ENCODE measurements around the gene SLC32A1. TPM values are rescaled to one million over a fixed set of nuclear protein-coding genes. Genes with fewer than 3 reads are reported as not detected.

Gene SLC32A1
- total and polyA plus RNA-seq, 2 experiments from 2014 or later = not detected

DNA sequence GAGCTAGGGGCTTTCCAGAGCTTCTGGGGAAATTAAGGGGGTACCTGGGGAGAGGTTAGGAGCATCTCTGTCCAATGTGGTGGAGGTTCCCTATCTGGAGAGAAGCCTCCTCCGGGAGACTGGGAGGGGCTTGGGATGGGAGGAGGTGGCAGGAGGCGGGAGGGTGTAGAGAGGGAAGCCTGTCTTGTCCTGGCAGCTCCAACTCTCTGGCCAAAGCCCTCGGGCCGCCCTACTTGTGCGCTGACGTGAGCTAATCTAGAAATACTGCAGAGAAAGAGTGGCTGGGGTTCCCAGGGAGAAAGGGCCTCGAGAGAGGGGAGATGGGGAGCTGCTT is 1.6 kb upstream of the SLC32A1 start:
- Histone ChIP-seq H3K27ac (no peak overlapping the region), H3K9me3 (ENCODE audit: low read depth) (no peaks in the 10 kb centered on the region)
- DNase-seq (ENCODE audit: low read depth in 1 of 2, low spot score in 1 of 2) = no peak

DNA sequence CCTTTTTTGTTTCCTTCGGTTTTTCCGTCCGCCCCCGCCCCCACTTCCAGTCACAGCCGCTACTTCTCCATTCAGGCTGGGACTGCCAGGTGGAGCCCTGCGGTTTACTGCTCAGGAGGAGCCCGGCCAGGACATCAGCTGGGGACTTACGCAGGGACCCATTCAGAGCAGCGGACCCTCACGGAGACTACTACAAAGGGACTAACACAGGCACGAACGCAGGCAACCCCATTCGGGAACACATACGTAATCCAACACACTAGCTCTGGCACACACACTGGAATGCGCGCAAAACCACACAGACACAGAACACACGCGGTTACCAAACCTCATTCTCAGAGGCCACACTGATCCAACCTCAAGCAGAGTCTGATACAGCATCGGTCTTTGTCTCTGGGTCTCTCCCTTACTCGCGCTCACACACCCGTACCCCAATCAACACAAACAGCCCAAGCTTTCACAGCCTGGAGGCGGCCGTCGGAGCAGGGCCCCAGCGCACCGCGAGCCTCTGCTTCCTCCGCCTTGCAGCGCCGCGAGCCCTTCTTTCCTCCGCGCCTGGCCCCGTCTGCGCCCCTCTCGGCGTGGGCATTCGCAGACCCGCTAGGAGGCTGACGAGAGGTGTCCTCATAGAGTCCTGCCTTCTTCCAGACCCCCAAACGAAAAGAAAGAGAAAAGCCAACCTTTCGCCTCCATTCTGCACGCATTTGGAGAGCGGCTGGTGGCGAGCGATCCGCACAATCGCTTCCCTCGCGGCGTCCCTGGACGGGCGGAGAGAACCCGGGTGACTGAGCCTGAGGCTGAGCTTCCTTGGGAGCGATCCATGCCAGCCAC is 1.1 kb upstream of the SLC32A1 start:
- Histone ChIP-seq H3K27ac (no peak overlapping the region), H3K4me3 (no peak overlapping the region), H3K9me3 (ENCODE audit: low read depth) (no peaks in the 10 kb centered on the region), H3K36me3 (no peaks in the 10 kb centered on the region), H3K27me3 (peaks cover 100% of the 10 kb centered on the region), H3K4me1 (ENCODE audit: low read depth) (no peaks in the 10 kb centered on the region)
- TF ChIP-seq, protein P1, sequence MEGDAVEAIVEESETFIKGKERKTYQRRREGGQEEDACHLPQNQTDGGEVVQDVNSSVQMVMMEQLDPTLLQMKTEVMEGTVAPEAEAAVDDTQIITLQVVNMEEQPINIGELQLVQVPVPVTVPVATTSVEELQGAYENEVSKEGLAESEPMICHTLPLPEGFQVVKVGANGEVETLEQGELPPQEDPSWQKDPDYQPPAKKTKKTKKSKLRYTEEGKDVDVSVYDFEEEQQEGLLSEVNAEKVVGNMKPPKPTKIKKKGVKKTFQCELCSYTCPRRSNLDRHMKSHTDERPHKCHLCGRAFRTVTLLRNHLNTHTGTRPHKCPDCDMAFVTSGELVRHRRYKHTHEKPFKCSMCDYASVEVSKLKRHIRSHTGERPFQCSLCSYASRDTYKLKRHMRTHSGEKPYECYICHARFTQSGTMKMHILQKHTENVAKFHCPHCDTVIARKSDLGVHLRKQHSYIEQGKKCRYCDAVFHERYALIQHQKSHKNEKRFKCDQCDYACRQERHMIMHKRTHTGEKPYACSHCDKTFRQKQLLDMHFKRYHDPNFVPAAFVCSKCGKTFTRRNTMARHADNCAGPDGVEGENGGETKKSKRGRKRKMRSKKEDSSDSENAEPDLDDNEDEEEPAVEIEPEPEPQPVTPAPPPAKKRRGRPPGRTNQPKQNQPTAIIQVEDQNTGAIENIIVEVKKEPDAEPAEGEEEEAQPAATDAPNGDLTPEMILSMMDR (IDR thresholded peaks at IDR 0.05; ENCODE audit: low read depth, low read length) = no peak
- DNase-seq (ENCODE audit: low read depth in 1 of 2, low spot score in 1 of 2) = peak in 1 of 2 donors; percentile 65

More for the DNA sequence above, 1.6 kb upstream of the SLC32A1 start:
- Histone ChIP-seq H3K4me1 (ENCODE audit: low read depth) (no peaks in the 10 kb centered on the region), H3K4me3 (no peak overlapping the region), H3K36me3 (no peaks in the 10 kb centered on the region), H3K27me3 (peaks cover 100% of the 10 kb centered on the region)
- TF ChIP-seq, protein P1 (IDR thresholded peaks at IDR 0.05; ENCODE audit: low read depth, low read length) = no peak

DNA sequence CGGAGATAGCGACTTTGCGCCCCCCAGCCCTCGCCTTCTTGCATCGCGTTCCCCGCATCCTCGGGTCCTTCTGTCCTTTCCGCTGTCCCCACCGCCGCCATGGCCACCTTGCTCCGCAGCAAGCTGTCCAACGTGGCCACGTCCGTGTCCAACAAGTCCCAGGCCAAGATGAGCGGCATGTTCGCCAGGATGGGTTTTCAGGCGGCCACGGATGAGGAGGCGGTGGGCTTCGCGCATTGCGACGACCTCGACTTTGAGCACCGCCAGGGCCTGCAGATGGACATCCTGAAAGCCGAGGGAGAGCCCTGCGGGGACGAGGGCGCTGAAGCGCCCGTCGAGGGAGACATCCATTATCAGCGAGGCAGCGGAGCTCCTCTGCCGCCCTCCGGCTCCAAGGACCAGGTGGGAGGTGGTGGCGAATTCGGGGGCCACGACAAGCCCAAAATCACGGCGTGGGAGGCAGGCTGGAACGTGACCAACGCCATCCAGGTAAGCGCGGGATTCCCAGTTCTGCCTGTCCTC is 401 bp downstream of the SLC32A1 start:
- peak overlapping the region; percentile 6 for H3K4me3 ChIP-seq
- TF ChIP-seq, protein P1 (IDR thresholded peaks at IDR 0.05; ENCODE audit: low read depth, low read length) = no peak
- H3K4me1 ChIP-seq (ENCODE audit: low read depth) = no peaks in the 10 kb centered on the region
- no peak for DNase-seq (ENCODE audit: low read depth in 1 of 2, low spot score in 1 of 2)
- H3K36me3 ChIP-seq = no peaks in the 10 kb centered on the region
- no peak overlapping the region for H3K27ac ChIP-seq
- peaks cover 100% of the 10 kb centered on the region for H3K27me3 ChIP-seq
- H3K9me3 ChIP-seq (ENCODE audit: low read depth) = no peaks in the 10 kb centered on the region

DNA sequence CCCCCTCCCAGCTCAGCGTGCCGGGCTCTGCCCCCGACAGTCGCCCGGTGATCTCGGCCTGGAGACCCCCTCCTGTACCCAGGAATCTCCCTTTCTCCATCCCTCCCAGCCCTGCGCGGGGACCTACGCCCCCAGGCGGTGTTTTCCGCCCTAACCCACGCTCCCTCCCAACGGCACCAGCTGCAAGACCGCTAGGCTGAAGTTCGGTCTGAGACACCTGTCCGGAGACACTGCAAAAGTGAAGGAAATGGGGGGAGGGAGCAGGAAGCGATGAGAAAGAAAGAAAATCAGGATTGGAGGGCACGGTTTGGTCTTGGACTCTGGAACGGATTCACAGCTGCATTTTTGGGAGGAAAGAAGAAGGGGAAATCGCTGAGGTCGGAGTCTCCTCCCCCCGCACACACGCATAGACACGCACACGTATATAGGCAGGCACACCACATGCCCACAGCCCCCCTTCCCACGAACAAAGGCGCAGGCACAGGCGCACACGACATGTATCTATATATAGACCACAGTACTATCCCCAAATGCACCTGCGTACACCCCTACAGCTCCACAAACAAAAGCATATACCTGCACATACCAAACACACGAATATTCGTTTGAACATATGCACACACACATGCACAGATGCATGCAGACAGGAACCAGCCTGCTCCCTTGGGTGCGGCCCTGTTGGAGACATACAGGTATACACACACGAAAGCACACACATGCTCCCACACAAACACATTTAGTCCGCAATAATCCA is 1.0 kb downstream of the SLC32A1 start:
- H3K4me3 ChIP-seq = no peak overlapping the region
- no peak for DNase-seq (ENCODE audit: low read depth in 1 of 2, low spot score in 1 of 2)
- H3K27me3 ChIP-seq = peaks cover 100% of the 10 kb centered on the region

More for the DNA sequence above, 1.0 kb downstream of the SLC32A1 start:
- Histone ChIP-seq H3K27ac (no peak overlapping the region), H3K4me1 (ENCODE audit: low read depth) (no peaks in the 10 kb centered on the region), H3K9me3 (ENCODE audit: low read depth) (no peaks in the 10 kb centered on the region), H3K36me3 (no peaks in the 10 kb centered on the region)
- TF ChIP-seq, protein P1 (IDR thresholded peaks at IDR 0.05; ENCODE audit: low read depth, low read length) = peak; percentile 10

Data from cardiac muscle cell (in vitro differentiated cells and primary cell).